SK-N-DZ (cell line): Measurements from ENCODE around the gene GDPD3.

Source experiments
- DNase-seq: peaks from one replicate; pipeline ENCODE4 v3.0.0-alpha.2; 2015; ENCODE audit warnings: low spot score

GDPD3 gene

GRCh38 chr16:30095166-30096078 lies 17.9 kb downstream of the GDPD3 start:
- no peak for DNase-seq

GRCh38 chr16:30094541-30095165 lies 18.7 kb downstream of the GDPD3 start:
- DNase-seq = no peak

GRCh38 chr16:30092373-30093010 lies 20.8 kb downstream of the GDPD3 start:
- peak; percentile 89 for DNase-seq

GRCh38 chr16:30091474-30092372 lies 21.6 kb downstream of the GDPD3 start, which contains the start of gene TBX6:
TBX6 (minus strand) TSS chr16:30091924; CDS start chr16:30091193, 731 bp downstream.
- DNase-seq = peak; percentile 91

GRCh38 chr16:30090610-30091331 lies 22.6 kb downstream of the GDPD3 start:
- no peak for DNase-seq

- DNase-seq = no peak
Observed at GRCh38 chr16:30088832-30089624, 24.3 kb downstream of the GDPD3 start.

- DNase-seq = no peak
Observed at GRCh38 chr16:30088237-30088831, 25.0 kb downstream of the GDPD3 start.

GRCh38 chr16:30087181-30087898 lies 26.0 kb downstream of the GDPD3 start:
- no peak for DNase-seq

- DNase-seq = no peak
Observed at GRCh38 chr16:30086291-30087140, 26.8 kb downstream of the GDPD3 start.

GRCh38 chr16:30085820-30086219 lies 27.5 kb downstream of the GDPD3 start:
- DNase-seq = no peak

- no peak for DNase-seq
Observed at GRCh38 chr16:30085247-30085646, 28.1 kb downstream of the GDPD3 start.

GRCh38 chr16:30084816-30085159 lies 28.5 kb downstream of the GDPD3 start:
- DNase-seq = no peak

- DNase-seq = no peak
Observed at GRCh38 chr16:30084096-30084815, 29.1 kb downstream of the GDPD3 start.

GRCh38 chr16:30083216-30084055 lies 29.9 kb downstream of the GDPD3 start:
- DNase-seq = no peak

- DNase-seq = no peak
Observed at GRCh38 chr16:30082545-30083090, 30.7 kb downstream of the GDPD3 start.

- no peak for DNase-seq
Observed at GRCh38 chr16:30079480-30079879, 33.9 kb downstream of the GDPD3 start.
